G401 (cell line): ENCODE results near the gene SPATA4. TPM values are rescaled to one million over a fixed set of nuclear protein-coding genes. Genes with fewer than 3 reads are reported as not detected.
A peak's percentile ranks its signal among the peaks of the same experiment; 100 is the strongest.
"Not testable (repeated sequence)": the region's sequence is repeated elsewhere in the genome, so short reads cannot be mapped to it uniquely, and the experiment has no call there.

Experiments
- DNase-seq: peaks from one replicate; pipeline ENCODE4 v3.0.0-alpha.2; 2015; ENCODE audit warnings: low spot score
- in situ Hi-C: cut with HindIII; loops from 2 replicates; pipeline ENCODE4 v1.10.0; 2016; ENCODE audit warnings: low sequenced_read_pairs, mixed read lengths
- total RNA-seq: library from RNA; depleted of rRNA; stranded (reverse); fragments of >200 nt; shearing (Covaris generic); gene quantifications from 2 replicates; pipeline ENCODE4 v1.2.3, GENCODE V29; 2014; rRNA removed

SPATA4 gene
- total RNA-seq, result not detected in 2 replicates

- DNase-seq, result peak; percentile 93
- in situ Hi-C loops, result no loop called here
Observed at GRCh38 chr4:176195184-176195978, at the start of gene SPATA4. Gene SPATA4, minus strand, starts transcription at chr4:176195585. Its CDS starts 23 bp downstream, at chr4:176195562.

- DNase-seq, result no peak
- in situ Hi-C loops, result no loop called here
Observed at GRCh38 chr4:176242764-176243347, 47.5 kb upstream of the SPATA4 start.

GRCh38 chr4:176241703-176242102 is 46.3 kb upstream of the SPATA4 start:
- in situ Hi-C loops, result no loop called here
- no peak for DNase-seq

- no peak for DNase-seq
- in situ Hi-C loops, result no loop called here
Observed at GRCh38 chr4:176238826-176239225, 43.4 kb upstream of the SPATA4 start.

- in situ Hi-C loops, result no loop called here
- DNase-seq, result no peak
Observed at GRCh38 chr4:176238157-176238610, 42.8 kb upstream of the SPATA4 start.

DNA sequence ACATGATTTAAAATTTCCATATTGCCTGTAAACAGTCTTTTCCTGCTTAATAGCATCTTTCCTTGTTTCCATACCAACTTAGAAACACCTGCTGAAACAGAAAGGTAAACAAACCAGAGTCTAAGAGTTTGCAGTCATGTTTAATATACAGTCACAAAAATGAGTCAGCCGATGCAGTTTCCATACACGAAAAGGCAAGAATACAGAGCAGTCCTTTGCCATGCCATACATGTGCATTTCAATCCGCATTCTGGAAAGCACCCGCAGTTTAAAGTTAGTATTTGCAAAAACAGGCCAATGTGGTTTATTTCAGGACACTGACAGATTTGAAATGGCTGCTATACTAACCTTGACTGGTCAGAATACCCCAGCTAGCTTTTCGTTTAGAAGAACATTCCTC is 41.6 kb upstream of the SPATA4 start:
- in situ Hi-C loops, result no loop called here
- no peak for DNase-seq

DNA sequence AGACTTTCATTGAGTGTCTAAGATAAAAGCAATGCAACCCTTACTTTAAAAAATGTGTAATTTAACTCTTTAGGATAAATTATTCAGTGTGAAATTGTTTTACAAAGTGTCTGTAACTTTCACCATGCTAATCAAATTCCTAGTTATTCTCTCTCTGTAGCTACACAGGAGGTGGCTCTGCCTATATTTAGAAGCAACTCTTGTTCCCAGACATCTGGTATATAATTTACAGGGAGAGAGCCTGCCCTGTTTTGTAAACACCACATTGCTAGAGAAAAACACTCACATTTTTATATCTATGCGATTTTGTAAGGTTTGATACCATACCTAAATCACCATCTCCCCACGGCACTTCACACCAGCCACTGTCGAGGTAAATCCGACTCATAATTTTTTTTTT is 35.5 kb upstream of the SPATA4 start:
- DNase-seq, result peak; percentile 85
- in situ Hi-C loops, result no loop called here

DNA sequence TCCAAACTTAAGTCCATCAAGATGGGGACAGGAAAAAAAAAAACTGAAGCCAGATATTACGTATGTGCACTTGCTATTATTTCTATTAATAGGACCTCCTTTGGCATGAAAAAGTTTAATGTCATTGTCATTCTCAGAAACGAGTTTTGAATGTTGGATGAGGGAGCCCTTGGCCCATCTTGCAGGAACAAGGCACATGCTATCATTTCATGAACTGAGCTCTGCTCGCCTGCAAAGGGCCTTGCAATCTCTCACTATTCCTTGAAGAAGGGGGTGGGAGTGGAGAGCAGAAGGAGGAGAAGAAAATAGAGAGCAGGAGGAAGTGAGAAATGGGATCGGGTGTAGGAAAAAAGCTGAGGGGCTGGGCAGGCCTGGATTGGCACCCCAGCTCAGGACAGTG is 34.3 kb upstream of the SPATA4 start:
- in situ Hi-C loops, result no loop called here
- DNase-seq, result peak; percentile 44

DNA sequence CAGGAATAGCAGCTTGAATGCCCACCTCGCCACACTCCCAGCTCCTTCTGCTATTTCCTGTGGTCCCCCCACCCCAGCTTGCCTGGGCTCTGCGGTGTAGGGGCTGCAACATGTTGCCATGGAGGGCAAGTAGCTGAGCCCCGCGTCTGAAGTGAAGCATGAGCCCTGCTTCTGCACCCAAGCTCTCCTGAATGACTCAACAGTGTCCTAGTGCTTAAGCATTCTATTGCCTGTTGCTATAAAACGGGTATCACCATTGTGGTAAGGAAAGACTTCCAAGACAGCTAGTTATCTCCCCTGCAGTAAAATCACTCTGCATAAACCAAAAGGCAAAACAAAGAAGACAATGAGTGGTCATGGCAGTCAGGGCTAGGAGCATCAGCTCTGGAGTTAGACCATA is 31.4 kb upstream of the SPATA4 start:
- in situ Hi-C loops, result no loop called here
- no peak for DNase-seq

- in situ Hi-C loops, result no loop called here
- no peak for DNase-seq
Observed at GRCh38 chr4:176223561-176223960, 28.2 kb upstream of the SPATA4 start.

- DNase-seq, result no peak
- in situ Hi-C loops, result no loop called here
Observed at GRCh38 chr4:176222149-176222548, 26.8 kb upstream of the SPATA4 start.

- in situ Hi-C loops, result no loop called here
- DNase-seq, result no peak
Observed at GRCh38 chr4:176217510-176217909, 22.1 kb upstream of the SPATA4 start.

- in situ Hi-C loops, DNase-seq: not testable (repeated sequence)
Observed at GRCh38 chr4:176212351-176212750, 17.0 kb upstream of the SPATA4 start.

DNA sequence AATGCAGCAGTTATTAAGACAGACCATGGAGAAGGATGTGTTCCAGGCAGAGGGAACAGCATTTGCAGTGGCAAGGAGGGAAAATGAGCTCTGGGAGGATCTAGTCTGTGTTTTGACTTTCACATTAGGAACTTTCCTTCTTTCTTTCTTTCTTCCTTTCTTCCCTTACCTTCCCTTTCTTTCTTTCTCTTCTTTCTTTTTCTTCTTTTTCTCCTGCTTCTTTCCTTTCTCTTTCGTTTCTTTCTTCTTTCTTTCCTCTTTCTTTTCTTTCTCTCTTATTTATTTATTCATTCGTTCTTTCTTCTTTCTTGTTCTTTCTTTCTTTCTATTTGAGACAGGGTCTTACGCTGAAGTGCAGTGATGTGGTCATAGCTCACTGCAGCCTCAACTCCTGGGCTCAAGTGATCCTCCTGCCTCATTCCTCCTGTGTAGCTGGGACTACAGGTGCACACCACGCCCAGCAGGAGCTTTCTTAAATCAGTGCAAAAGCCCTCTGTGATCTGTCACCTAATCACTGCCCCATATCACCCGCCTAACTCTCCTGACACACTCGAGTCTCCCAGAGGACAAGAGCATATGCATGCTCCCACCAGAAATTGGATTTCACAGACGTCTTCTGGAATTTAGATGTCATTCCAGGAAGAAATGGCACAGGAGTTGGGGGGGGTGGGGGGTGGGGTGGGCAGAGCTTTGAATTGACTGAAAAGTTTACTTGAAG is 15.4 kb upstream of the SPATA4 start:
- in situ Hi-C loops, result no loop called here
- no peak for DNase-seq

DNA sequence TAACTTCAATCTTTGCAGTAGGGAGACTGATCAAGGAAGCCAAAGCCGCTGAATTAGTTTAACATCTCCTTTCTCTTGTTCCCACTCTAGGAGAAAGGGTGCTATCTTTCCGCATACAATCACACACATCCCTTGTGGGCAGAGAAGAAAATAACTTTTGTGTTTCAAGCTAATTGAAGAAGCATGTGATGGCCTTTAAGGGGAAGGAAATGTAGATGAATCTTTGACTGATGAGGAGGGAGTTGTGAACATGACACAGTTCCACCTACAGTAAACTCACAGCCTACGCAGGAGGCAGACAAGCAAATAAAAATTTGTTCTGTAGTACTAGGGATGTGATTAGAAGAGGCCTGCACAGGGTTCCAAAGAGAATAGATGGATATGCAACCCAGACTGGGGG is 14.7 kb upstream of the SPATA4 start:
- in situ Hi-C loops, result no loop called here

GRCh38 chr4:176209535-176209934 is 14.2 kb upstream of the SPATA4 start:
- in situ Hi-C loops, result no loop called here
- no peak for DNase-seq

More for the DNA sequence above, 14.7 kb upstream of the SPATA4 start:
- no peak for DNase-seq

- in situ Hi-C loops, result no loop called here
- DNase-seq, result no peak
Observed at GRCh38 chr4:176207839-176208238, 12.5 kb upstream of the SPATA4 start.

DNA sequence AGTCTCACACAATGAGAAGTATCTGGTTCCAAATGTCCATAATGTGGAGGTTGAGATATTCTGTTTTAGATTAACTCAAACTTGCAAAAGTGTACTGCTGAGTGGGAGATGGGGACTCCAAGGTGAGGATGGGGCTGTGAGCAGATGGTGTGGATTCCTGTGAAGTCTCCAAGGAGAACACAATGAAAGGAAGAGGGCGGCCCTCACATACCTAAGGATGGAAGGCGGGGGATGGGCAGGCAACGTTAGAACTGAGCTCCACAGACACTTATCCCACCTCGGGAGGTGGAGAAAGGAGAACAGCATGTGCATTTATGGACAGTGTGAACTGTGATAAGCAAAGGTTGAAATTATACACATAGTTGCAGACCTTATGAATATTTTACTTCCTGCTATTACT is 9.9 kb upstream of the SPATA4 start:
- no peak for DNase-seq
- in situ Hi-C loops, result no loop called here

GRCh38 chr4:176198316-176198903 is 3.0 kb upstream of the SPATA4 start:
- no peak for DNase-seq
- in situ Hi-C loops, result no loop called here

DNA sequence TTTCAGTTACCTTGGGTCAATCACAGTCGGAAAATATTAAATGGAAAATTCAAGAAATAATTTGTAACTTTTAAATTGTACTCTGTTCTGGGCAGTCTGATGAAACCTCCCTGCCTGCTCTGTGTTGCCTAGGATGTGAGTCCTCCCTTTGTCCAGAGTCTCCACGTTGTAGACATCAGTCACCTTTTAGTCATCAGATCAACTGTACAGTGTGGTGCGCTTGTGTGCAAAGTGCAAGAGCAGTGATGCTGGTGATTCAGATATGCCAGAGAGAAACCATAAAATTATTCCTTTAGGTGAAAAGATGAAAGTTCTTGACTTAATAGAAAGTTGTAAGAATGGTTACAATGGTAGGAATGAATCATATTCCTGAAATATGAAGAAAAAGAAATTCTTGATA is 1.4 kb downstream of the SPATA4 start:
- in situ Hi-C loops, result no loop called here
- no peak for DNase-seq
